K562 (cell line): ENCODE measurements around the gene SYPL2. TPM values are rescaled to one million over a fixed set of nuclear protein-coding genes. Genes with fewer than 3 reads are reported as not detected.

Experiments used
- ATAC-seq: fragments of 200-7000 bp; cut with Tn5 transposase; 3 replicates; pipeline ENCODE4 v1.9.1; 2020; ENCODE audit warnings: moderate library complexity
- BruUV-seq: library from RNA; stranded (reverse); fragments of 400-500 nt; replicated peaks from 2 replicates; lab custom pipeline; 2021; lab: Mats Ljungman, UMichigan
- CTCF ChIA-PET: fragments of 300-600 bp; formaldehyde crosslinking; extraction: SDS; loops from one replicate; lab custom pipeline; 2021; ENCODE audit warnings: low intra/inter-chr PET ratio; lab: Yijun Ruan, JAX
- POLR2A ChIA-PET: fragments of 300-600, 350-650 bp; sonication (Branson Sonifier 250); formaldehyde crosslinking; extraction: SDS; loops from one replicate; lab custom pipeline; 2021; ENCODE audit warnings: antibody characterized with exemption, inconsistent platforms; lab: Yijun Ruan, JAX
- DNase-seq, 4 experiments: peaks; one replicate each; pipeline versions ENCODE4 v3.0.0 to v3.0.0-alpha.2; 2011 to 2018; ENCODE audit warnings: low spot score in 3 of 4, mixed read lengths in 3 of 4; ENCODE audit errors: extremely low read depth in 1 of 4
- FAIRE-seq: peaks from 2 replicates; lab custom pipeline; 2011; peaks lifted over from hg19 to GRCh38; lab: Jason Lieb, UNC
- H2AFZ ChIP-seq: 2 replicates; pipeline ENCODE4 v1.6.0; 2011; ENCODE audit warnings: low read depth, low read length, control low read depth, inconsistent platforms
- H3K27ac ChIP-seq: fragments of 200-600 bp; 3 replicates; pipeline ENCODE4 v1.8.0; 2011; ENCODE audit warnings: low read depth, mild to moderate bottlenecking, control low read depth, inconsistent platforms, low read length, moderate library complexity, mixed read lengths; ENCODE audit errors: extremely low read depth
- H3K27me3 ChIP-seq, 2 experiments: fragments of 300-600 bp in 1 of 2; 2 replicates in 1 of 2; 3 replicates in 1 of 2; pipeline versions ENCODE4 v1.6.0 to v1.8.0; 2011; ENCODE audit warnings: inconsistent platforms in 2 of 2, low read length in 2 of 2, mild to moderate bottlenecking in 1 of 2, mixed read lengths in 1 of 2, moderate library complexity in 1 of 2; ENCODE audit not compliant: control insufficient read depth in 2 of 2, insufficient read depth in 2 of 2
- H3K36me3 ChIP-seq: fragments of 300-600 bp; 3 replicates; pipeline ENCODE4 v1.8.0; 2011; ENCODE audit warnings: mild to moderate bottlenecking, low read length, inconsistent platforms; ENCODE audit not compliant: control insufficient read depth, insufficient read depth
- H3K4me1 ChIP-seq, 2 experiments: fragments of 200-600 bp in 1 of 2; replicated peaks in 1 of 2; 2 replicates in 1 of 2; 3 replicates in 1 of 2; pipeline versions ENCODE4 v1.5.1 to v1.8.0; 2011; ENCODE audit warnings: inconsistent platforms in 2 of 2, low read length in 2 of 2, mild to moderate bottlenecking in 1 of 2, mixed read lengths in 1 of 2, moderate library complexity in 1 of 2; ENCODE audit not compliant: control insufficient read depth in 2 of 2, insufficient read depth in 2 of 2
- H3K4me2 ChIP-seq: 2 replicates; pipeline ENCODE4 v1.6.1; 2011; ENCODE audit warnings: low read length, control low read depth, inconsistent platforms, mixed read lengths; ENCODE audit not compliant: insufficient read depth
- H3K4me3 ChIP-seq: fragments of 200-600 bp; sonication (generic), shearing (Covaris generic); 2 replicates; pipeline ENCODE4 v1.5.1; 2016; ENCODE audit warnings: control low read depth, inconsistent platforms
- H3K79me2 ChIP-seq: fragments of 200-600 bp; 3 replicates; pipeline ENCODE4 v1.8.0; 2011; ENCODE audit warnings: low read length, inconsistent platforms; ENCODE audit not compliant: control insufficient read depth, insufficient read depth
- H3K9ac ChIP-seq, 2 experiments: 2 replicates each; pipeline versions ENCODE4 v1.6.0 to v1.6.1; 2011; ENCODE audit warnings: low read depth in 2 of 2, low read length in 2 of 2, control low read depth in 1 of 2, inconsistent platforms in 1 of 2, mild to moderate bottlenecking in 1 of 2, mixed read lengths in 1 of 2; ENCODE audit not compliant: insufficient read depth in 1 of 2
- H3K9me1 ChIP-seq: one replicate; pipeline ENCODE4 v1.6.0; 2011; ENCODE audit warnings: inconsistent platforms, mild to moderate bottlenecking, low read length, moderate library complexity; ENCODE audit not compliant: control insufficient read depth, insufficient read depth
- H3K9me3 ChIP-seq: replicated peaks from 2 replicates; pipeline ENCODE4 v1.5.1; 2011; ENCODE audit warnings: low read depth, low read length, inconsistent platforms; ENCODE audit not compliant: control insufficient read depth, insufficient read depth
- H4K20me1 ChIP-seq: replicated peaks from 2 replicates; pipeline ENCODE4 v1.6.1; 2011; ENCODE audit warnings: low read length, inconsistent platforms, mixed read lengths; ENCODE audit not compliant: control insufficient read depth, insufficient read depth
- CBFA2T2 ChIP-seq: fragments of 450-650 bp; conservative IDR thresholded peaks from 2 replicates; pipeline ENCODE4 v1.6.1; 2017; ENCODE audit warnings: mild to moderate bottlenecking
- LEF1 ChIP-seq: fragments of 450-650 bp; IDR thresholded peaks from 2 replicates; pipeline ENCODE4 v1.6.1; 2016; ENCODE audit warnings: mild to moderate bottlenecking
- PHF8 ChIP-seq: fragments of 200-600 bp; sonication (generic); IDR thresholded peaks from 2 replicates; pipeline ENCODE4 v1.6.1; 2012; ENCODE audit warnings: mixed run types, mild to moderate bottlenecking, inconsistent platforms, low read length, moderate library complexity, borderline replicate concordance
- PHTF2 ChIP-seq: fragments of 250-450 bp; sonication (Bioruptor Pico); IDR thresholded peaks from 2 replicates; pipeline ENCODE4 v1.5.0; 2021; ENCODE audit warnings: mild to moderate bottlenecking
- TAF15 ChIP-seq: fragments of 200-400 bp; formaldehyde crosslinking; IDR thresholded peaks from 2 replicates; pipeline ENCODE4 v1.6.1; 2017; ENCODE audit warnings: mild to moderate bottlenecking, low read depth, low read length, moderate library complexity
- YBX1 ChIP-seq: fragments of 450-650 bp; IDR thresholded peaks from 2 replicates; pipeline ENCODE4 v1.7.1; 2016; ENCODE audit warnings: mild to moderate bottlenecking
- WGBS: fragments of 100-300 bp; shearing (Covaris generic); methylation state at CpG from one replicate; pipeline ENCODE4 v1.1.6; 2016; ENCODE audit warnings: low coverage, mixed read lengths; ENCODE audit not compliant: insufficient coverage; ENCODE audit errors: missing lambda C conversion rate; 5-methylcytosine and 5-hydroxymethylcytosine counted together
- in situ Hi-C: fragments of 300-500 bp; cut with MboI; formaldehyde crosslinking; loops from 4 replicates; pipeline ENCODE4 v1.15.0; 2018; ENCODE audit warnings: inconsistent platforms, mixed read lengths
- intact Hi-C: fragments of 100-400 bp; cut with micrococcal nuclease; formaldehyde crosslinking; loops from 2 replicates; pipeline ENCODE4 v1.14.2; 2022
- polyA plus RNA-seq, 8 experiments: library from polyadenylated mRNA; depleted of rRNA in 4 of 8; stranded (reverse) in 5 of 8; unstranded in 3 of 8; fragments of >200 nt; fragmentation: Nextera tagmentation in 2 of 8; fragmentation: Illumina TruSeq in 1 of 8; extraction: Ambion mirVana in 2 of 8; extraction: Trizol in 1 of 8; gene quantifications; 2 replicates each; pipeline versions ENCODE4 v1.2.1 to v1.2.3, GENCODE V29; 2011 to 2014; ENCODE audit warnings: inconsistent platforms in 1 of 8, missing spikeins in 1 of 8
- total RNA-seq, 7 experiments: library from RNA; depleted of rRNA in 6 of 7; stranded (reverse); fragments of >200 nt in 6 of 7; fragmentation: Illumina TruSeq in 2 of 7; extraction: Trizol in 2 of 7; gene quantifications; 2 replicates each; pipeline versions ENCODE4 v1.2.1 to v1.2.3, GENCODE V29; 2011 to 2021; ENCODE audit warnings: low replicate concordance in 1 of 7
- TF ChIP-seq, protein P1 (sequence below): fragments of 450-650 bp; IDR thresholded peaks from 2 replicates; pipeline ENCODE4 v1.6.1; 2016; ENCODE audit warnings: borderline replicate concordance
- TF ChIP-seq, protein P2 (sequence below): fragments of 450-650 bp; IDR thresholded peaks from 2 replicates; pipeline ENCODE4 v1.7.1; 2018; ENCODE audit warnings: mild to moderate bottlenecking, low read depth; ENCODE audit not compliant: partially characterized antibody
- TF ChIP-seq, protein P3 (sequence below): sonication (generic); formaldehyde crosslinking; IDR thresholded peaks from 2 replicates; pipeline ENCODE4 v1.8.0; 2023; ENCODE audit warnings: missing genetic modification reagents, mild to moderate bottlenecking, borderline replicate concordance

The SYPL2 gene
- total and polyA plus RNA-seq, 9 of the 15 experiments (the other 6 are each of a cell fraction or from before 2014, with no cell fraction given): 0.03 to 0.20 (median 0.07) TPM; not detected in 2

DNA sequence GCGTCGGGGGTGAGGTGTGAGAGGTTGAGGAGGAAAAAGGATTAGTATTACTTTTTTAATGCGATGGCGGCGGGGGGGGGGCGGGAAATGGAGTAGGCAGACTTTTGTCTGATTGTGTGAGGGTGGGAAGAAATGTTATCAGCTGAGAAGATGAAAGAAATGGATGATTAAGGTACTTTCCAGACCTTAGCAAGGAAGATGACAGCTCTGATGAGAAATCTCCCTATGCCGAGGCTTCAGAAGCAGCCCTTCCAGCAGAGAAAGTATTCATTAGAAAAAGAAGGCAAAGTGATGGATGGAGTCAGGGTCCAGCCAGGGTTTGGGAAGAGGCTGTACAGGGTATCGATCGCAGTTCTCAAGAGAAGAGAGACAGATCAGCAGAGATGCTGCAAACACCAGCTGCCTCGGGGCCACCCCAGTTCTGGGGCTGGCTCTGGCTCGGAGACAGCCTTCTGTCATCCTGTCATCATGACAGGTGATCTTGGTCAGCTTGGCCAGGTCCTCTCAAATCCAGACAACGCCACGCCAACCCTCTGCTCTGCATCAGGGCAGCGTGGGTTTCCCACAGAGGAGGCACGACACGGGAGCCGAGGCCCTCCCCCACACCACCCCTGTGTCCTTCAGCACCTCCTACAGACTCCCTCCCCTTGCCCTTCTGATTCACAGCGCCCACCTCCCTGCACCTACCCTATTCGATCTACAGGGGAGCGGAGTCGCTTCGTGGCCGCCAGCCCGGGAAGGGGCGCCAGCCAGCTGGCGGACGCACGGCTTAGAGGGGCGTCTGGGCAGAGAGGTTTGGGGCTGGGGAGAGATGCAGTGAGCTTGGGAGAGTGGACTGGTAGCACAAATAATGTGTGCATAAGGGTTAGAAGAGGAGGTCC lies 16.7 kb downstream of the SYPL2 start:
- Histone ChIP-seq H3K4me2 (peak overlapping the region; percentile 90), H3K27me3 (peaks cover 21 to 33% of the 10 kb centered on the region in 2 experiments), H3K9ac (peak overlapping the region in 1 of 2 experiments; percentile 88; a peak in 2 of 4 replicates), H2AFZ (peak overlapping the region; percentile 98), H3K9me3 (no peaks in the 10 kb centered on the region), H3K9me1 (no peaks in the 10 kb centered on the region), H3K4me3 (peak overlapping the region; percentile 76), H3K79me2 (peaks cover 9% of the 10 kb centered on the region; the same call in 2 of the 3 replicates), H3K4me1 (peaks cover 12 to 23% of the 10 kb centered on the region in 2 experiments; a peak in 4 of 5 replicates), H3K27ac (no peak overlapping the region; the same call in 2 of the 3 replicates), H3K36me3 (peaks cover 22% of the 10 kb centered on the region; the same call in 1 of the 3 replicates), H4K20me1 (0 out of 2 replicates have a peak, but pooled peaks cover 4% of the 10 kb centered on the region)
- intact Hi-C loops: no loop called here
- peak; percentile 34 to 76 (median 58) for DNase-seq
- 6% methylated on average over 25 of the region's 29 CpGs for WGBS
- peak; percentile 34 for ATAC-seq
- no peak for FAIRE-seq
- no TSS peak for BruUV-seq
- POLR2A ChIA-PET: interaction anchor here (0.6 to 4.1 kb wide), 11 partner anchors 10 to 808 kb away, joined by 3 to 21 read pairs (median 4); partner anchors contain the start of gene GNAI3
- CTCF ChIA-PET: no interaction called here
- in situ Hi-C loops: no loop called here
- 0 out of 2 replicates have a peak, but pooled peaks have one; percentile 29 for TF ChIP-seq TAF15
- no peak for TF ChIP-seq PHF8
- TF ChIP-seq YBX1: no peak
- TF ChIP-seq, protein P1, sequence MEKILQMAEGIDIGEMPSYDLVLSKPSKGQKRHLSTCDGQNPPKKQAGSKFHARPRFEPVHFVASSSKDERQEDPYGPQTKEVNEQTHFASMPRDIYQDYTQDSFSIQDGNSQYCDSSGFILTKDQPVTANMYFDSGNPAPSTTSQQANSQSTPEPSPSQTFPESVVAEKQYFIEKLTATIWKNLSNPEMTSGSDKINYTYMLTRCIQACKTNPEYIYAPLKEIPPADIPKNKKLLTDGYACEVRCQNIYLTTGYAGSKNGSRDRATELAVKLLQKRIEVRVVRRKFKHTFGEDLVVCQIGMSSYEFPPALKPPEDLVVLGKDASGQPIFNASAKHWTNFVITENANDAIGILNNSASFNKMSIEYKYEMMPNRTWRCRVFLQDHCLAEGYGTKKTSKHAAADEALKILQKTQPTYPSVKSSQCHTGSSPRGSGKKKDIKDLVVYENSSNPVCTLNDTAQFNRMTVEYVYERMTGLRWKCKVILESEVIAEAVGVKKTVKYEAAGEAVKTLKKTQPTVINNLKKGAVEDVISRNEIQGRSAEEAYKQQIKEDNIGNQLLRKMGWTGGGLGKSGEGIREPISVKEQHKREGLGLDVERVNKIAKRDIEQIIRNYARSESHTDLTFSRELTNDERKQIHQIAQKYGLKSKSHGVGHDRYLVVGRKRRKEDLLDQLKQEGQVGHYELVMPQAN: 0 out of 2 replicates have a peak, but pooled peaks have one; percentile 15
- TF ChIP-seq, protein P2, sequence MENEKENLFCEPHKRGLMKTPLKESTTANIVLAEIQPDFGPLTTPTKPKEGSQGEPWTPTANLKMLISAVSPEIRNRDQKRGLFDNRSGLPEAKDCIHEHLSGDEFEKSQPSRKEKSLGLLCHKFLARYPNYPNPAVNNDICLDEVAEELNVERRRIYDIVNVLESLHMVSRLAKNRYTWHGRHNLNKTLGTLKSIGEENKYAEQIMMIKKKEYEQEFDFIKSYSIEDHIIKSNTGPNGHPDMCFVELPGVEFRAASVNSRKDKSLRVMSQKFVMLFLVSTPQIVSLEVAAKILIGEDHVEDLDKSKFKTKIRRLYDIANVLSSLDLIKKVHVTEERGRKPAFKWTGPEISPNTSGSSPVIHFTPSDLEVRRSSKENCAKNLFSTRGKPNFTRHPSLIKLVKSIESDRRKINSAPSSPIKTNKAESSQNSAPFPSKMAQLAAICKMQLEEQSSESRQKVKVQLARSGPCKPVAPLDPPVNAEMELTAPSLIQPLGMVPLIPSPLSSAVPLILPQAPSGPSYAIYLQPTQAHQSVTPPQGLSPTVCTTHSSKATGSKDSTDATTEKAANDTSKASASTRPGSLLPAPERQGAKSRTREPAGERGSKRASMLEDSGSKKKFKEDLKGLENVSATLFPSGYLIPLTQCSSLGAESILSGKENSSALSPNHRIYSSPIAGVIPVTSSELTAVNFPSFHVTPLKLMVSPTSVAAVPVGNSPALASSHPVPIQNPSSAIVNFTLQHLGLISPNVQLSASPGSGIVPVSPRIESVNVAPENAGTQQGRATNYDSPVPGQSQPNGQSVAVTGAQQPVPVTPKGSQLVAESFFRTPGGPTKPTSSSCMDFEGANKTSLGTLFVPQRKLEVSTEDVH: no peak
- no peak for TF ChIP-seq PHTF2 (CRISPR knock-in tag)
- TF ChIP-seq, protein P3, sequence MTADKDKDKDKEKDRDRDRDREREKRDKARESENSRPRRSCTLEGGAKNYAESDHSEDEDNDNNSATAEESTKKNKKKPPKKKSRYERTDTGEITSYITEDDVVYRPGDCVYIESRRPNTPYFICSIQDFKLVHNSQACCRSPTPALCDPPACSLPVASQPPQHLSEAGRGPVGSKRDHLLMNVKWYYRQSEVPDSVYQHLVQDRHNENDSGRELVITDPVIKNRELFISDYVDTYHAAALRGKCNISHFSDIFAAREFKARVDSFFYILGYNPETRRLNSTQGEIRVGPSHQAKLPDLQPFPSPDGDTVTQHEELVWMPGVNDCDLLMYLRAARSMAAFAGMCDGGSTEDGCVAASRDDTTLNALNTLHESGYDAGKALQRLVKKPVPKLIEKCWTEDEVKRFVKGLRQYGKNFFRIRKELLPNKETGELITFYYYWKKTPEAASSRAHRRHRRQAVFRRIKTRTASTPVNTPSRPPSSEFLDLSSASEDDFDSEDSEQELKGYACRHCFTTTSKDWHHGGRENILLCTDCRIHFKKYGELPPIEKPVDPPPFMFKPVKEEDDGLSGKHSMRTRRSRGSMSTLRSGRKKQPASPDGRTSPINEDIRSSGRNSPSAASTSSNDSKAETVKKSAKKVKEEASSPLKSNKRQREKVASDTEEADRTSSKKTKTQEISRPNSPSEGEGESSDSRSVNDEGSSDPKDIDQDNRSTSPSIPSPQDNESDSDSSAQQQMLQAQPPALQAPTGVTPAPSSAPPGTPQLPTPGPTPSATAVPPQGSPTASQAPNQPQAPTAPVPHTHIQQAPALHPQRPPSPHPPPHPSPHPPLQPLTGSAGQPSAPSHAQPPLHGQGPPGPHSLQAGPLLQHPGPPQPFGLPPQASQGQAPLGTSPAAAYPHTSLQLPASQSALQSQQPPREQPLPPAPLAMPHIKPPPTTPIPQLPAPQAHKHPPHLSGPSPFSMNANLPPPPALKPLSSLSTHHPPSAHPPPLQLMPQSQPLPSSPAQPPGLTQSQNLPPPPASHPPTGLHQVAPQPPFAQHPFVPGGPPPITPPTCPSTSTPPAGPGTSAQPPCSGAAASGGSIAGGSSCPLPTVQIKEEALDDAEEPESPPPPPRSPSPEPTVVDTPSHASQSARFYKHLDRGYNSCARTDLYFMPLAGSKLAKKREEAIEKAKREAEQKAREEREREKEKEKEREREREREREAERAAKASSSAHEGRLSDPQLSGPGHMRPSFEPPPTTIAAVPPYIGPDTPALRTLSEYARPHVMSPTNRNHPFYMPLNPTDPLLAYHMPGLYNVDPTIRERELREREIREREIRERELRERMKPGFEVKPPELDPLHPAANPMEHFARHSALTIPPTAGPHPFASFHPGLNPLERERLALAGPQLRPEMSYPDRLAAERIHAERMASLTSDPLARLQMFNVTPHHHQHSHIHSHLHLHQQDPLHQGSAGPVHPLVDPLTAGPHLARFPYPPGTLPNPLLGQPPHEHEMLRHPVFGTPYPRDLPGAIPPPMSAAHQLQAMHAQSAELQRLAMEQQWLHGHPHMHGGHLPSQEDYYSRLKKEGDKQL (CRISPR knock-in tag): no peak
- no peak for TF ChIP-seq CBFA2T2
- no peak for TF ChIP-seq LEF1
